GM18873 (cell line): ENCODE data around the gene PTCRA.
"Not testable (repeated sequence)": the region's sequence is repeated elsewhere in the genome, so short reads cannot be mapped to it uniquely, and the experiment has no call there.

Source experiments
- ATAC-seq: cut with Tn5 transposase; IDR thresholded peaks from one replicate; pipeline ENCODE4 v1.9.1; 2021; ENCODE audit warnings: mild to moderate bottlenecking, moderate library complexity, moderate number of reproducible peaks; ENCODE audit not compliant: unreplicated experiment, low FRiP score

PTCRA gene

GRCh38 chr6:42902429-42903263, 13.2 kb upstream of the PTCRA start:
- not testable (repeated sequence) for ATAC-seq

GRCh38 chr6:42904467-42904866, 11.4 kb upstream of the PTCRA start:
- no peak for ATAC-seq

- no peak for ATAC-seq
Measured at GRCh38 chr6:42907336-42907735, 8.5 kb upstream of the PTCRA start.

- ATAC-seq, result no peak
Measured at GRCh38 chr6:42909835-42910234, 6.0 kb upstream of the PTCRA start.

GRCh38 chr6:42911171-42912021, 4.5 kb upstream of the PTCRA start:
- ATAC-seq, result no peak

GRCh38 chr6:42914546-42914945, 1.3 kb upstream of the PTCRA start:
- ATAC-seq, result no peak

- ATAC-seq, result no peak
Measured at GRCh38 chr6:42916288-42916687, 435 bp downstream of the PTCRA start.

- ATAC-seq, result no peak
Measured at GRCh38 chr6:42921801-42922200, 5.9 kb downstream of the PTCRA start.

GRCh38 chr6:42923666-42924065, 7.8 kb downstream of the PTCRA start:
- ATAC-seq, result no peak

- ATAC-seq, result no peak
Measured at GRCh38 chr6:42925248-42925857, 9.5 kb downstream of the PTCRA start.

- ATAC-seq, result peak; percentile 73
Measured at GRCh38 chr6:42928986-42929820, 13.3 kb downstream of the PTCRA start, which contains the start of gene CNPY3. Gene CNPY3 (plus strand): TSS chr6:42929480. CDS start chr6:42929571, 91 bp downstream.

GRCh38 chr6:42929821-42930360, 14.0 kb downstream of the PTCRA start:
- peak; percentile 54 for ATAC-seq

GRCh38 chr6:42932412-42932811, 16.6 kb downstream of the PTCRA start:
- ATAC-seq, result no peak

GRCh38 chr6:42933205-42933604, 17.4 kb downstream of the PTCRA start:
- no peak for ATAC-seq

GRCh38 chr6:42935322-42935721, 19.5 kb downstream of the PTCRA start:
- no peak for ATAC-seq

GRCh38 chr6:42936398-42936797, 20.5 kb downstream of the PTCRA start:
- ATAC-seq, result no peak

GRCh38 chr6:42937548-42938427, 21.9 kb downstream of the PTCRA start:
- ATAC-seq, result no peak

- no peak for ATAC-seq
Measured at GRCh38 chr6:42938428-42938796, 22.6 kb downstream of the PTCRA start.
